OCI-LY3 (cell line): Measurements from ENCODE around the gene SLCO4A1.

Source experiments
- CTCF ChIP-seq: fragments of 200-600, 300-600 bp; sonication (generic); IDR thresholded peaks from 2 replicates; pipeline ENCODE4 v1.5.1; 2014; ENCODE audit warnings: antibody characterized with exemption, low read length, low read depth
- EZH2phosphoT487 ChIP-seq: fragments of 200-600 bp; shearing (Covaris generic); IDR thresholded peaks from 2 replicates; pipeline ENCODE4 v1.6.1; 2018; ENCODE audit warnings: antibody characterized with exemption, mixed run types, low read depth

GRCh38 chr20:62719250-62719935 is 77.1 kb downstream of the SLCO4A1 start:
- TF ChIP-seq CTCF: no peak
- TF ChIP-seq EZH2phosphoT487: no peak
